Small intestine (tissue), 7 donors: ENCODE data around the gene QSOX1. TPM values are rescaled to one million over a fixed set of nuclear protein-coding genes. Genes with fewer than 3 reads are reported as not detected.
A peak's percentile ranks its signal among the peaks of the same experiment; 100 is the strongest.

Experiments used
- DNase-seq, 2 donors: peaks; one replicate each; pipeline versions ENCODE4 v3.0.0 to v3.0.0-alpha.2; 2013
- FAIRE-seq: peaks from 2 replicates; lab custom pipeline; 2012; peaks lifted over from hg19 to GRCh38; lab: Jason Lieb, UNC
- H3K27ac ChIP-seq, 3 donors: one replicate each; pipeline ENCODE4 v1.5.1; 2013; ENCODE audit warnings: low read length in 2 of 3, mild to moderate bottlenecking in 2 of 3, control low read depth in 1 of 3, inconsistent platforms in 1 of 3, low read depth in 1 of 3, moderate library complexity in 1 of 3
- H3K27me3 ChIP-seq, 3 donors: one replicate each; pipeline ENCODE4 v1.6.1; 2013; ENCODE audit warnings: low read length in 3 of 3, inconsistent platforms in 1 of 3; ENCODE audit not compliant: control insufficient read depth in 3 of 3, insufficient read depth in 3 of 3
- H3K36me3 ChIP-seq, 3 donors: one replicate each; pipeline ENCODE4 v1.6.1; 2013; ENCODE audit warnings: low read length in 3 of 3, inconsistent platforms in 1 of 3, low read depth in 1 of 3, mild to moderate bottlenecking in 1 of 3, moderate library complexity in 1 of 3; ENCODE audit not compliant: control insufficient read depth in 3 of 3, insufficient read depth in 2 of 3
- H3K4me1 ChIP-seq, 3 donors: one replicate each; pipeline ENCODE4 v1.6.1; 2013; ENCODE audit warnings: low read length in 2 of 3, inconsistent platforms in 1 of 3, low read depth in 1 of 3, mild to moderate bottlenecking in 1 of 3, moderate library complexity in 1 of 3; ENCODE audit not compliant: control insufficient read depth in 3 of 3, insufficient read depth in 2 of 3
- H3K4me3 ChIP-seq, 3 donors: one replicate each; pipeline ENCODE4 v1.5.1; 2013; ENCODE audit warnings: low read length in 3 of 3, control low read depth in 1 of 3, inconsistent platforms in 1 of 3, low read depth in 1 of 3, mild to moderate bottlenecking in 1 of 3, moderate library complexity in 1 of 3
- H3K9me3 ChIP-seq, 2 donors: one replicate each; pipeline ENCODE4 v1.6.1; 2013; ENCODE audit warnings: low read depth in 1 of 2, low read length in 1 of 2; ENCODE audit not compliant: control insufficient read depth in 2 of 2, insufficient read depth in 1 of 2
- WGBS, 3 donors: extraction: QIAGEN DNeasy Blood & Tissue Kit; methylation state at CpG; one replicate each; pipeline ENCODE4 v1.1.7; 2013; 5-methylcytosine and 5-hydroxymethylcytosine counted together
- polyA plus RNA-seq, 4 donors: library from polyadenylated mRNA; stranded (reverse) in 3 of 4; unstranded in 1 of 4; fragments of 200-250 nt in 3 of 4; fragments of 120-200 nt in 1 of 4; gene quantifications; one replicate each; pipeline versions ENCODE4 v1.2.1 to v1.2.3, GENCODE V29; 2013
- donor health status: healthy with polysubstance abuse.
- donor health status: control.
- donor health status: control.
- donor health status: Bipolar disorder and iron deficiency.
- donor health status: healthy.

QSOX1 gene
- polyA plus RNA-seq, 4 donors, result 18.1 to 115 (median 42.9) TPM

DNA sequence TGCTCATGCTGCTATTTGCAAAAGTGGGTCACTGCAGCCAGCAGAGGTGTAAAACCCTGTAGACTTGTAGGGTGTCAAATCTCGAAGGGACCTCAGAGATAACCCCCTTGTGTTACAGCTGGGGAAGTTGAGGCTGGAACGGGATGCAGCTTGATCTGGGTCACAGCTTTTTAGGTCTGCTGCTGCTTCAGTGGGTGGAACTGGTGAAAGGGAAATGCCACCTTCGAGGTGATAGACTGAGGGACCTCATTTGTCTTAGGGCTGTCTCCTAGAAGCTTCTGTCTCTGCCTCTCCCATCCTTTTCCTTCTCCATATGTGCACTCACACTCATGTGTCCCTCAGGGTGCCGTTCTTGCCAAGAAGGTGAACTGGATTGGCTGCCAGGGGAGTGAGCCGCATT is 35.4 kb downstream of the QSOX1 start:
- peaks cover 2 to 77% (median 9%) of the 10 kb centered on the region in 3 donors for H3K36me3 ChIP-seq
- FAIRE-seq, result no peak
- H3K4me1 ChIP-seq, result peaks cover 0 to 3% (median 0%) of the 10 kb centered on the region in 3 donors
- 87 to 90% (median 90%) methylated on average over 5 of the region's 5 CpGs for WGBS, 3 donors
- H3K4me3 ChIP-seq, result no peak overlapping the region
- no peaks in the 10 kb centered on the region for H3K27me3 ChIP-seq
- H3K27ac ChIP-seq, result no peak overlapping the region
- H3K9me3 ChIP-seq, result no peaks in the 10 kb centered on the region
- DNase-seq, result no peak

GRCh38 chr1:180192172-180192571 is 37.5 kb downstream of the QSOX1 start:
- Histone ChIP-seq H3K27me3 (no peaks in the 10 kb centered on the region), H3K27ac (no peak overlapping the region), H3K9me3 (no peaks in the 10 kb centered on the region), H3K36me3 (peaks cover 2 to 75% (median 6%) of the 10 kb centered on the region in 3 donors), H3K4me1 (peaks cover 0 to 3% (median 0%) of the 10 kb centered on the region in 3 donors), H3K4me3 (no peak overlapping the region)
- DNase-seq (no peak), FAIRE-seq (no peak)
- 86 to 96% (median 87%) methylated on average over 7 of the region's 7 CpGs for WGBS, 3 donors

GRCh38 chr1:180193141-180194047 is 38.7 kb downstream of the QSOX1 start:
- Histone ChIP-seq H3K4me1 (peaks cover 0 to 3% (median 0%) of the 10 kb centered on the region in 3 donors), H3K4me3 (no peak overlapping the region), H3K27ac (no peak overlapping the region), H3K9me3 (no peaks in the 10 kb centered on the region), H3K27me3 (no peaks in the 10 kb centered on the region), H3K36me3 (peaks cover 2 to 75% (median 6%) of the 10 kb centered on the region in 3 donors)
- FAIRE-seq (no peak), DNase-seq (peak in 1 of 2 donors; percentile 71)
- WGBS, 3 donors, result 66 to 86% (median 69%) methylated on average over 18 of the region's 18 CpGs

DNA sequence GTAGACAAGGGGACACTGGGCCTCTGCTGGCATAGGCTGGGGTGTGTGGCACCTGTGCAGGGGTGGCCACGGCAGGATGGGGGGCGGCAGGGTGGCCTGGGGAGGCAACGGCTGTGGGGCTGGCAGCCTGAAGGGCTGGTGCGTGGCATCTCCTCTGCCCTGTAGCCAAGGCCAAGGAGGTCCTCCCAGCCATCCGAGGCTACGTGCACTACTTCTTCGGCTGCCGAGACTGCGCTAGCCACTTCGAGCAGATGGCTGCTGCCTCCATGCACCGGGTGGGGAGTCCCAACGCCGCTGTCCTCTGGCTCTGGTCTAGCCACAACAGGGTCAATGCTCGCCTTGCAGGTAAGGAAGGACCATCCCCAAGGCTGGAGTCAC is 39.4 kb downstream of the QSOX1 start:
- peaks cover 0 to 3% (median 0%) of the 10 kb centered on the region in 3 donors for H3K4me1 ChIP-seq
- no peak overlapping the region for H3K27ac ChIP-seq
- no peak for FAIRE-seq
- no peaks in the 10 kb centered on the region for H3K9me3 ChIP-seq
- WGBS, 3 donors, result 85 to 95% (median 87%) methylated on average over 11 to 14 of the region's 14 CpGs
- H3K36me3 ChIP-seq, result peaks cover 2 to 76% (median 6%) of the 10 kb centered on the region in 3 donors
- H3K27me3 ChIP-seq, result no peaks in the 10 kb centered on the region
- H3K4me3 ChIP-seq, result no peak overlapping the region
- DNase-seq, result no peak

GRCh38 chr1:180194546-180195207 is 40.0 kb downstream of the QSOX1 start:
- Histone ChIP-seq H3K27ac (no peak overlapping the region), H3K27me3 (no peaks in the 10 kb centered on the region), H3K9me3 (no peaks in the 10 kb centered on the region), H3K36me3 (peaks cover 2 to 75% (median 6%) of the 10 kb centered on the region in 3 donors), H3K4me3 (no peak overlapping the region), H3K4me1 (peaks cover 0 to 3% (median 0%) of the 10 kb centered on the region in 3 donors)
- DNase-seq (no peak), FAIRE-seq (no peak)
- WGBS, 3 donors, result 67 to 68% (median 67%) methylated on average over 17 to 19 of the region's 19 CpGs

- FAIRE-seq (no peak), DNase-seq (no peak)
- WGBS, 3 donors, result 93 to 97% (median 96%) methylated on average over 3 of the region's 3 CpGs
- H3K4me3 ChIP-seq, result no peak overlapping the region
- H3K9me3 ChIP-seq, result no peaks in the 10 kb centered on the region
- H3K27me3 ChIP-seq, result no peaks in the 10 kb centered on the region
- peaks cover 0 to 3% (median 0%) of the 10 kb centered on the region in 3 donors for H3K4me1 ChIP-seq
- H3K36me3 ChIP-seq, result peaks cover 2 to 69% (median 6%) of the 10 kb centered on the region in 3 donors
- no peak overlapping the region for H3K27ac ChIP-seq
These were observed 40.7 kb downstream of the QSOX1 start for GRCh38 chr1:180195401-180195800.

DNA sequence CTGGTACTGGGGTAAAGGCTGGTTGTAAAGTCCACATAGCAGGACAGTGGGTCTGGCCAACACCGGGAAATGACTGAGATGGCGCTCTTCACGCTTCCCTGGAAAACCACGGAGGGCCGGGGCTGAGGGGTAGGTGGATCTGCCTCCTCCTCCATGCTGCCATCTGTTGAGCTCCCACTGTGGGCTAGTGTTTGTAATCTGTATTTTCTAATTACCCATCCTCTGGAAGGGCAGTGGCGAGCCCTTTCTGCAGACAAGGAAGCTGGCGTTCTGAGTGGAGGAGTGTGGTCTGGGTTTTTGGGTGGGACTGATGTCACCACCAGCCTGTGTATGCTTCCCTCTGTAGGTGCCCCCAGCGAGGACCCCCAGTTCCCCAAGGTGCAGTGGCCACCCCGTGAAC is 41.2 kb downstream of the QSOX1 start:
- FAIRE-seq, result no peak
- H3K36me3 ChIP-seq, result peaks cover 2 to 65% (median 4%) of the 10 kb centered on the region in 3 donors

GRCh38 chr1:180196436-180197003 is 41.9 kb downstream of the QSOX1 start:
- no peak overlapping the region for H3K27ac ChIP-seq
- peaks cover 0 to 3% (median 0%) of the 10 kb centered on the region in 3 donors for H3K4me1 ChIP-seq
- DNase-seq, result no peak
- WGBS, 3 donors, result 90 to 95% (median 94%) methylated on average over 13 to 17 of the region's 17 CpGs
- FAIRE-seq, result no peak
- H3K27me3 ChIP-seq, result no peaks in the 10 kb centered on the region
- no peaks in the 10 kb centered on the region for H3K9me3 ChIP-seq
- peaks cover 0 to 59% (median 3%) of the 10 kb centered on the region in 3 donors for H3K36me3 ChIP-seq
- H3K4me3 ChIP-seq, result no peak overlapping the region

More for the DNA sequence above, 41.2 kb downstream of the QSOX1 start:
- Histone ChIP-seq H3K27ac (no peak overlapping the region), H3K4me1 (peaks cover 0 to 3% (median 0%) of the 10 kb centered on the region in 3 donors), H3K9me3 (no peaks in the 10 kb centered on the region), H3K4me3 (no peak overlapping the region), H3K27me3 (no peaks in the 10 kb centered on the region)
- no peak for DNase-seq
- WGBS, 3 donors, result 76 to 93% (median 91%) methylated on average over 9 of the region's 9 CpGs
